Nephron progenitor cell (in vitro differentiated cells): ENCODE results near the gene TMEM217.

ENCODE experiments used
- DNase-seq: peaks from one replicate; pipeline ENCODE4 v3.0.0; 2021
- H3K27ac Mint-ChIP-seq: 2 replicates; pipeline ENCODE4 v1.8.0; 2021; ENCODE audit warnings: mild to moderate bottlenecking, moderate library complexity, mixed read lengths
- H3K27me3 Mint-ChIP-seq: 2 replicates; pipeline ENCODE4 v1.8.0; 2021; ENCODE audit warnings: mild to moderate bottlenecking, low read depth, mixed read lengths; ENCODE audit not compliant: poor library complexity
- H3K36me3 Mint-ChIP-seq: 2 replicates; pipeline ENCODE4 v1.8.0; 2021; ENCODE audit warnings: low read depth, mixed read lengths
- H3K4me1 Mint-ChIP-seq: 2 replicates; pipeline ENCODE4 v1.8.0; 2021; ENCODE audit warnings: mixed read lengths
- H3K4me3 Mint-ChIP-seq: 2 replicates; pipeline ENCODE4 v1.8.0; 2021; ENCODE audit warnings: mild to moderate bottlenecking, moderate library complexity, mixed read lengths
- H3K9me3 Mint-ChIP-seq: 2 replicates; pipeline ENCODE4 v1.8.0; 2021; ENCODE audit warnings: mild to moderate bottlenecking, moderate library complexity, mixed read lengths
- TF ChIP-seq, protein P1 (sequence below): fragments of 200-600 bp; sonication (generic); IDR thresholded peaks from 2 replicates; pipeline ENCODE4 v1.5.0; 2021; ENCODE audit warnings: antibody characterized with exemption

The TMEM217 gene

GRCh38 chr6:37168811-37169495 is 89.0 kb downstream of the TMEM217 start:
- Mint-ChIP-seq H3K4me1 (peaks cover 44% of the 10 kb centered on the region), H3K4me3 (peak overlapping the region; percentile 92), H3K27ac (peak overlapping the region; percentile 98), H3K27me3 (peaks cover 14% of the 10 kb centered on the region), H3K36me3 (peaks cover 11% of the 10 kb centered on the region), H3K9me3 (no peaks in the 10 kb centered on the region)
- no peak for DNase-seq
- TF ChIP-seq, protein P1, sequence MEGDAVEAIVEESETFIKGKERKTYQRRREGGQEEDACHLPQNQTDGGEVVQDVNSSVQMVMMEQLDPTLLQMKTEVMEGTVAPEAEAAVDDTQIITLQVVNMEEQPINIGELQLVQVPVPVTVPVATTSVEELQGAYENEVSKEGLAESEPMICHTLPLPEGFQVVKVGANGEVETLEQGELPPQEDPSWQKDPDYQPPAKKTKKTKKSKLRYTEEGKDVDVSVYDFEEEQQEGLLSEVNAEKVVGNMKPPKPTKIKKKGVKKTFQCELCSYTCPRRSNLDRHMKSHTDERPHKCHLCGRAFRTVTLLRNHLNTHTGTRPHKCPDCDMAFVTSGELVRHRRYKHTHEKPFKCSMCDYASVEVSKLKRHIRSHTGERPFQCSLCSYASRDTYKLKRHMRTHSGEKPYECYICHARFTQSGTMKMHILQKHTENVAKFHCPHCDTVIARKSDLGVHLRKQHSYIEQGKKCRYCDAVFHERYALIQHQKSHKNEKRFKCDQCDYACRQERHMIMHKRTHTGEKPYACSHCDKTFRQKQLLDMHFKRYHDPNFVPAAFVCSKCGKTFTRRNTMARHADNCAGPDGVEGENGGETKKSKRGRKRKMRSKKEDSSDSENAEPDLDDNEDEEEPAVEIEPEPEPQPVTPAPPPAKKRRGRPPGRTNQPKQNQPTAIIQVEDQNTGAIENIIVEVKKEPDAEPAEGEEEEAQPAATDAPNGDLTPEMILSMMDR, result no peak

DNA sequence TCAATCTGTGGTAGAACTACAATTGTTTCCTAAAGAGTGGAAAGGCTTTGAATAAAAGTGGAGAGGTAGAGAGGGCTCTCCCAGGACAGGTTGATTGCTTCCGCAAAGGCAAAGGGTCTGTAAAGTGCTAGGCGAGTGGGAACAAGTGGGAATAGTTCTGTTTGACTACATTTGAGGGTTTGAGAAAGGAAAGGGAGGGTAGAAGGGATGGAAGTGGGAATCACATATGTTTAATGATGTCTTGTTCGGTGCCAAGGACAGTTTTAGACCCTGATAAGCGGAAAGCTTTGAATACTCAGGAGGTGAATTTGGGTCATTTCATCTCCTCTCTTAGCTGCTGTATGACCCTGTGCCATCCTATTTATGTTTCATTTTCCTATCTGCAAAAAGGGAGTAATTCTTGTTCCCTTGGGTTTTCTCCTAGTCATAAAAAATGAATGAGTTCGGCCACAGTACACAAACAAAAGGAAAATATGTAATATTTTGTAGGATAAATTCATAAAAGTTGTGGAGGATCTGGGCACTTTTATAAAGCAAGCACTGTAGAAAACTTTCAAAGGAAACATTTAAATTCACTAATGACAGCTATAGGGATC is 89.7 kb downstream of the TMEM217 start:
- H3K9me3 Mint-ChIP-seq, result no peaks in the 10 kb centered on the region
- DNase-seq, result no peak
- peaks cover 40% of the 10 kb centered on the region for H3K4me1 Mint-ChIP-seq
- TF ChIP-seq, protein P1, result no peak
- H3K4me3 Mint-ChIP-seq, result peak overlapping the region; percentile 92
- peak overlapping the region; percentile 18 for H3K27ac Mint-ChIP-seq
- H3K27me3 Mint-ChIP-seq, result peaks cover 14% of the 10 kb centered on the region
- peaks cover 4% of the 10 kb centered on the region for H3K36me3 Mint-ChIP-seq

- TF ChIP-seq, protein P1, result no peak
Measured at GRCh38 chr6:37162740-37163139, 95.2 kb downstream of the TMEM217 start.

More at GRCh38 chr6:37162740-37163139, 95.2 kb downstream of the TMEM217 start:
- Mint-ChIP-seq H3K27me3 (peaks cover 11% of the 10 kb centered on the region), H3K27ac (no peak overlapping the region), H3K36me3 (no peaks in the 10 kb centered on the region), H3K9me3 (no peaks in the 10 kb centered on the region), H3K4me3 (no peak overlapping the region), H3K4me1 (peaks cover under 1% of the 10 kb centered on the region)
- DNase-seq, result no peak
